RPMI7951 (cell line): Measurements from ENCODE around the gene OXNAD1. TPM values are rescaled to one million over a fixed set of nuclear protein-coding genes. Genes with fewer than 3 reads are reported as not detected.

Source experiments
- total RNA-seq: library from RNA; depleted of rRNA; stranded (reverse); fragments of >200 nt; shearing (Covaris generic); gene quantifications from 2 replicates; pipeline ENCODE4 v1.2.3, GENCODE V29; 2014; rRNA removed

Gene OXNAD1
- total RNA-seq, 1 experiment from 2014 or later = 13.1 TPM

Other genes starting within 250 kb of the OXNAD1 start
- gene GALNT15, start 90.5 kb upstream of the OXNAD1 start, total RNA-seq = 0.12 TPM in 1 of 2 replicates, not detected in the other
- 21.9 and 24.0 TPM in 2 replicates for gene DPH3, start 269 bp upstream of the OXNAD1 start, total RNA-seq
- 97.6 and 120 TPM in 2 replicates for gene RFTN1, start 248.5 kb downstream of the OXNAD1 start, total RNA-seq